Gastroesophageal sphincter (tissue), 4 donors: ENCODE measurements around the gene ZNF627. TPM values are rescaled to one million over a fixed set of nuclear protein-coding genes. Genes with fewer than 3 reads are reported as not detected.

Experiments used
- ATAC-seq: fragments of 150-250 bp; one replicate; pipeline ENCODE4 v1.9.1; 2016; ENCODE audit warnings: mild to moderate bottlenecking, moderate library complexity
- H3K27ac ChIP-seq, 4 donors: fragments of 200-600 bp; sonication (generic) in 3 of 4; 1 replicate in 3 of 4; 2 replicates in 1 of 4; pipeline ENCODE4 v1.5.1; 2016 to 2019
- H3K27me3 ChIP-seq: fragments of 200-600 bp; sonication (generic); one replicate; pipeline ENCODE4 v1.5.1; 2019
- H3K36me3 ChIP-seq, 2 donors: fragments of 200-600 bp; sonication (generic); one replicate each; pipeline ENCODE4 v1.5.1; 2019; ENCODE audit warnings: control low read depth in 1 of 2
- H3K4me1 ChIP-seq, 3 donors: fragments of 200-600 bp; sonication (generic); 1 replicate in 2 of 3; 2 replicates in 1 of 3; pipeline ENCODE4 v1.5.1; 2016 to 2019; ENCODE audit warnings: control low read depth in 2 of 3
- H3K4me3 ChIP-seq, 2 donors: fragments of 200-600 bp; sonication (generic); one replicate each; pipeline ENCODE4 v1.5.1; 2019; ENCODE audit warnings: mild to moderate bottlenecking in 1 of 2, moderate library complexity in 1 of 2
- H3K9me3 ChIP-seq, 3 donors: fragments of 200-600 bp; sonication (generic); one replicate each; pipeline ENCODE4 v1.5.1; 2017 to 2019; ENCODE audit warnings: control low read depth in 2 of 3
- EP300 ChIP-seq: sonication (generic); formaldehyde crosslinking; IDR thresholded peaks from one replicate; pipeline ENCODE4 v1.6.1; 2017; ENCODE audit warnings: antibody characterized with exemption, mild to moderate bottlenecking
- POLR2A ChIP-seq, 2 donors: fragments of 450-650 bp; IDR thresholded peaks; one replicate each; pipeline ENCODE4 v1.6.1; 2017; ENCODE audit warnings: antibody characterized with exemption in 2 of 2, mild to moderate bottlenecking in 2 of 2, moderate library complexity in 1 of 2
- POLR2AphosphoS5 ChIP-seq: sonication (generic); formaldehyde crosslinking; IDR thresholded peaks from one replicate; pipeline ENCODE4 v1.6.1; 2017; ENCODE audit warnings: antibody characterized with exemption
- WGBS, 2 donors: methylation state at CpG; one replicate each; pipeline ENCODE4 v1.1.5; 2018; ENCODE audit warnings: low coverage in 1 of 2; 5-methylcytosine and 5-hydroxymethylcytosine counted together
- total RNA-seq, 4 donors: library from RNA; depleted of rRNA; stranded (reverse); fragments of >200 nt; gene quantifications; one replicate each; pipeline ENCODE4 v1.1.0, GENCODE V29; 2016
- TF ChIP-seq, protein P1 (sequence below), 4 experiments: fragments of 200-600 bp in 2 of 4; fragments of 450-650 bp in 2 of 4; sonication (generic) in 1 of 4; IDR thresholded peaks; one replicate each; pipeline ENCODE4 v1.5.1; 2017 to 2019; ENCODE audit warnings: antibody characterized with exemption in 4 of 4, mild to moderate bottlenecking in 2 of 4, moderate library complexity in 2 of 4

Gene ZNF627
- 10 to 100 TPM in 3 of 4 donors, 1 to 10 TPM in 1; 9.6 to 18.0 (median 10.4) TPM for total RNA-seq

DNA sequence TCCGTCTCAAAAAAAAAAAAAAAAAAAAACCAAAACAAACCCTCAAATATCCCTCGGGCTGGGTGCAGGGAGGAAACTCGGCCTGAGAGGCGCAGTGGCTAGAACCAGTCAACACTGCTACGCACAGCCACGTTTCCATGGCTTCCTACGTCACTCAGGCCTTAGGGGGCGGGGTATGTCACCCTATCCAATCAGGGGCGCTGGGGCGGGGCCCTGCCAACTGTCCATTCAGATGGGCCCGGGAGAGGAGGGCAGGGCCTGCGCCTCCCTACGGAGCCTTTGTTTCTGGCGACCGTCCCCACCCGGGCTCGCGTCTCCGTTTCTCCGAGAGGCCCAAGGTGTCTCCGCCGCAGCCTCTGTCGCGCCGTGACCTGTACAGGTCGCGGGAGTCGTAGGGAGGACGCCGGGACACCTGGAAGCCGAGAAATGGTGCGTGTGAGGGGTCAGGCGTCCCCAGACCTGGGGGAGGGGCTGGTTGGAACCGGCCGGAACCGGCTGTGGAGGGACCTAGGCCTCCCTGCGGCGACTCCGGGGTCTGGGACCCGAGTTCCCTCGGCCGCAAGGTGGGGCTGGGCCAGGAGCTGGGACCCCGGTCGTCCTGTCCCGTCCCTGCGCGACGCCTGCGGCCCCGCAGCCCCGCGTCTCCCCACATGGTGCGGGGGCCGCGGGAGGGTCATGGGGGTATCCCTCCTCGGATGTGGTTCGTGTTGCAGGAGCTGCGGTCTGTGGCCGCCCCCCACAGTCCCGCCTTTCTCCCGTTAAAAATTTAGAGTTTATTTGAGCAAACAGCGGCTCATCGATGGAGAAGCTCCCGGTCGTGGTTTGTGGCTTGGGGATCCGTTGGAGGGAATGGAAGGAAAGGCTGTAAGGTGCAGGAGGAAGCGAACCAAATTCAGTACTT, at the start of gene ZNF627:
Gene ZNF627, plus strand, starts transcription at position 282 of the 901 bp plus-strand sequence. Its CDS starts 145 bp downstream, at position 427.
- Histone ChIP-seq H3K36me3 (no peaks in the 10 kb centered on the region), H3K4me1 (peaks cover 0 to 49% (median 7%) of the 10 kb centered on the region in 3 donors), H3K27me3 (no peaks in the 10 kb centered on the region), H3K9me3 (no peaks in the 10 kb centered on the region), H3K4me3 (peak within 1 kb of the TSS; percentile 53 to 67), H3K27ac (peak within 1 kb of the TSS; percentile 51 to 94 (median 89))
- ATAC-seq = peak; percentile 100
- TF ChIP-seq, protein P1, sequence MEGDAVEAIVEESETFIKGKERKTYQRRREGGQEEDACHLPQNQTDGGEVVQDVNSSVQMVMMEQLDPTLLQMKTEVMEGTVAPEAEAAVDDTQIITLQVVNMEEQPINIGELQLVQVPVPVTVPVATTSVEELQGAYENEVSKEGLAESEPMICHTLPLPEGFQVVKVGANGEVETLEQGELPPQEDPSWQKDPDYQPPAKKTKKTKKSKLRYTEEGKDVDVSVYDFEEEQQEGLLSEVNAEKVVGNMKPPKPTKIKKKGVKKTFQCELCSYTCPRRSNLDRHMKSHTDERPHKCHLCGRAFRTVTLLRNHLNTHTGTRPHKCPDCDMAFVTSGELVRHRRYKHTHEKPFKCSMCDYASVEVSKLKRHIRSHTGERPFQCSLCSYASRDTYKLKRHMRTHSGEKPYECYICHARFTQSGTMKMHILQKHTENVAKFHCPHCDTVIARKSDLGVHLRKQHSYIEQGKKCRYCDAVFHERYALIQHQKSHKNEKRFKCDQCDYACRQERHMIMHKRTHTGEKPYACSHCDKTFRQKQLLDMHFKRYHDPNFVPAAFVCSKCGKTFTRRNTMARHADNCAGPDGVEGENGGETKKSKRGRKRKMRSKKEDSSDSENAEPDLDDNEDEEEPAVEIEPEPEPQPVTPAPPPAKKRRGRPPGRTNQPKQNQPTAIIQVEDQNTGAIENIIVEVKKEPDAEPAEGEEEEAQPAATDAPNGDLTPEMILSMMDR (IDR thresholded peaks at IDR 0.05) = peak in 3 of 4 experiments; percentile 24 to 50 (median 49)
- TF ChIP-seq POLR2A (IDR thresholded peaks at IDR 0.05) = peak; percentile 89 to 91
- peak; percentile 12 for TF ChIP-seq EP300
- peak; percentile 94 for TF ChIP-seq POLR2AphosphoS5
- WGBS, 2 donors = 0% methylated on average over 5 to 12 of the region's 67 CpGs

DNA sequence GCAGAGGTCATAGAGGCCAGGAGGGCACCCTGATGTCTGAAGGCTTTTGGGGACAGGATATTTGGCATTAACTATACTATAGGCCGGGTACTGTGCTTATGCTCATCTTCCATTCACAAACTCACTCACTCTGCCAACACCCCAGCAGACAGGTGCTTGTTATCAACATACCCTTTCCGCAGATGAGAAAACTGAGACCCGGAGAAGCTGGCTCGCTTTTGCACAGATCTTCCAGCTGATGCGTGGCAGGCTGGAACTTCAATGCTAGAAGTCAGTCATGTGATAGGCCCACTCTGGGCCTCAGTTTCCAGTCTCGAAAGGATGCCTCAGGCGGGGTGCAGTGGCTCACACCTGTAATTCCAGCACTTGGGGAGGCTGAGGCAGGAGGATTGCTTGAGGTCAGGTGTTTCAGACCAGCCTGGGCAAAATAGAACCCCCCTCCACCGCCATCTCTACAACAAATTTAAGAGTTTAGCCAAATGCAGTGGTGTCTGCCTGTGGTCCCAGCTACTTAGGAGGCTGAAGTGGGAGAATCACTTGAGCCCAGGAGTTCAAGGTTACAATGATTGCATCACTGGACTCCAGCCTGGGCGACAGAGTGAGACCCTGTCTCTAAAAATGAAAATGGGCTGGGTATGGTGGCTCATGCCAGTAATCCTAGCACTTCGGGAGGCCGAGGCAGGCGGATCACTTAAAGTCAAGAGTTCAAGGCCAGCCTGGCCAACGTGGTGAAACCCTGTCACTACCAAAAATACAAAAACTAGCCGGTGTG, 49.2 kb upstream of the ZNF627 start:
- Histone ChIP-seq H3K36me3 (peaks cover 0 to 83% of the 10 kb centered on the region in 2 donors), H3K4me1 (peaks cover 0 to 90% (median 0%) of the 10 kb centered on the region in 3 donors), H3K9me3 (no peaks in the 10 kb centered on the region), H3K27ac (peak overlapping the region in 3 of 4 donors; percentile 37 to 95 (median 83)), H3K4me3 (no peak overlapping the region), H3K27me3 (no peaks in the 10 kb centered on the region)
- WGBS, 2 donors = 63 to 78% methylated on average over 4 to 7 of the region's 14 CpGs
- TF ChIP-seq, protein P1 (IDR thresholded peaks at IDR 0.05) = no peak
- no peak for TF ChIP-seq EP300
- no peak for TF ChIP-seq POLR2AphosphoS5
- no peak for TF ChIP-seq POLR2A (IDR thresholded peaks at IDR 0.05)
- ATAC-seq = no peak

DNA sequence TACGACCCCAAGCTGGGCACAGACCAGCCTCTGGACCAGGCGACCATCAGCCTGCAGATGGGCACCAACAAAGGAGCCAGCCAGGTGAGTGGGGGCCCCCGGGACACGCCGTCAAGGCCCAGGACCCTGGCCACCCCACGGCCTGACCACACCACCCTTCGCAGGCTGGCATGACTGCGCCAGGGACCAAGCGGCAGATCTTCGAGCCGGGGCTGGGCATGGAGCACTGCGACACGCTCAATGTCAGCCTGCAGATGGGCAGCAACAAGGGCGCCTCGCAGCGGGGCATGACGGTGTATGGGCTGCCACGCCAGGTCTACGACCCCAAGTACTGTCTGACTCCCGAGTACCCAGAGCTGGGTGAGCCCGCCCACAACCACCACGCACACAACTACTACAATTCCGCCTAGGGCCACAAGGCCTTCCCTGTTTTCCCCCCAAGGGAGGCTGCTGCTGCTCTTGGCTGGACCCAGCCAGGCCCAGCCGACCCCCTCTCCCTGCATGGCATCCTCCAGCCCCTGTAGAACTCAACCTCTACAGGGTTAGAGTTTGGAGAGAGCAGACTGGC, 47.8 kb upstream of the ZNF627 start:
- no peak for ATAC-seq
- Histone ChIP-seq H3K9me3 (no peaks in the 10 kb centered on the region), H3K4me3 (no peak overlapping the region), H3K4me1 (peaks cover 0 to 76% (median 0%) of the 10 kb centered on the region in 3 donors), H3K36me3 (peaks cover 0 to 88% of the 10 kb centered on the region in 2 donors), H3K27me3 (no peaks in the 10 kb centered on the region), H3K27ac (peak overlapping the region in 3 of 4 donors; percentile 64 to 95 (median 83))
- peak; percentile 21 for TF ChIP-seq POLR2AphosphoS5
- TF ChIP-seq POLR2A (IDR thresholded peaks at IDR 0.05) = no peak
- no peak for TF ChIP-seq EP300
- WGBS, 2 donors = 50% methylated on average over 1 of the region's 24 CpGs; no CpG with 5 or more reads in 1 of the 2 donors

DNA sequence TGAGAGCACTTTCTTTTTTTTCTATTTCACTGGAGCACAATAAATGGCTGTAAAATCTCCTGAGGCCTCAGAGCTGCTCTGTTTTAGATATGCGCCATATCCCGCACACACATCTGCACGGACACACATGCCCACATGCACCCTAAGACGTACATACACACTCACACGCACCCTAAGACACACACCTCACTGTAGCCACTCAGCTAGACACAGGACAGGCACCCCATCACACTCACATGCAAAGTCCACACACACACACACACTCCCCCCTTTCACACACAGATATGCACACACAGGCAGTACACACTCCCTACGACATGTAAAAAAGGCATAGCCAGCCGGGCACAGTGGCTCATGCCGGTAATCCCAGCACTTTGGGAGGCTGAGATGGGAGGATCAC, 47.0 kb upstream of the ZNF627 start:
- Histone ChIP-seq H3K27ac (peak overlapping the region in 3 of 4 donors; percentile 83 to 95 (median 88)), H3K9me3 (no peaks in the 10 kb centered on the region), H3K4me3 (no peak overlapping the region), H3K36me3 (peaks cover 0 to 88% of the 10 kb centered on the region in 2 donors), H3K27me3 (no peaks in the 10 kb centered on the region), H3K4me1 (peaks cover 0 to 68% (median 0%) of the 10 kb centered on the region in 3 donors)
- ATAC-seq = no peak
- no peak for TF ChIP-seq EP300
- no peak for TF ChIP-seq POLR2A (IDR thresholded peaks at IDR 0.05)
- TF ChIP-seq, protein P1 (IDR thresholded peaks at IDR 0.05) = no peak
- no peak for TF ChIP-seq POLR2AphosphoS5
- 60 to 75% methylated on average over 2 to 3 of the region's 8 CpGs for WGBS, 2 donors
